ENCODE results near the gene FAM120A.

FAM120A gene

GRCh38 chr9:93532141-93532540, 80.7 kb downstream of the FAM120A start:
- TF ChIP-seq CTCF (IDR thresholded peaks at IDR 0.05; ENCODE audit: low read depth, low read length), result no peak
- H3K4me3 ChIP-seq (replicated peaks in 1 of 2; ENCODE audit: low read depth in 2 of 2, low read length in 2 of 2), result no peak overlapping the region
- no peak for DNase-seq (ENCODE audit: low read depth in 2 of 2)

- DNase-seq (ENCODE audit: low read depth in 2 of 2), result no peak
- no peak for TF ChIP-seq CTCF (IDR thresholded peaks at IDR 0.05; ENCODE audit: low read depth, low read length)
- no peak overlapping the region for H3K4me3 ChIP-seq (replicated peaks in 1 of 2; ENCODE audit: low read depth in 2 of 2, low read length in 2 of 2)
Observed at GRCh38 chr9:93533863-93534262, 82.4 kb downstream of the FAM120A start.

- no peak overlapping the region for H3K4me3 ChIP-seq (replicated peaks in 1 of 2; ENCODE audit: low read depth in 2 of 2, low read length in 2 of 2)
- DNase-seq (ENCODE audit: low read depth in 2 of 2), result no peak
- TF ChIP-seq CTCF (IDR thresholded peaks at IDR 0.05; ENCODE audit: low read depth, low read length), result no peak
Observed at GRCh38 chr9:93536167-93536566, 84.7 kb downstream of the FAM120A start.

- TF ChIP-seq CTCF (IDR thresholded peaks at IDR 0.05; ENCODE audit: low read depth, low read length), result no peak
- no peak overlapping the region for H3K4me3 ChIP-seq (replicated peaks in 1 of 2; ENCODE audit: low read depth in 2 of 2, low read length in 2 of 2)
- no peak for DNase-seq (ENCODE audit: low read depth in 2 of 2)
Observed at GRCh38 chr9:93536874-93537273, 85.4 kb downstream of the FAM120A start.

- DNase-seq (ENCODE audit: low read depth in 2 of 2), result no peak
- TF ChIP-seq CTCF (IDR thresholded peaks at IDR 0.05; ENCODE audit: low read depth, low read length), result no peak
- H3K4me3 ChIP-seq (replicated peaks in 1 of 2; ENCODE audit: low read depth in 2 of 2, low read length in 2 of 2), result no peak overlapping the region
Observed at GRCh38 chr9:93540305-93540704, 88.8 kb downstream of the FAM120A start.

GRCh38 chr9:93541005-93541404, 89.5 kb downstream of the FAM120A start:
- no peak for DNase-seq (ENCODE audit: low read depth in 2 of 2)
- no peak overlapping the region for H3K4me3 ChIP-seq (replicated peaks in 1 of 2; ENCODE audit: low read depth in 2 of 2, low read length in 2 of 2)
- no peak for TF ChIP-seq CTCF (IDR thresholded peaks at IDR 0.05; ENCODE audit: low read depth, low read length)

- H3K4me3 ChIP-seq (replicated peaks in 1 of 2; ENCODE audit: low read depth in 2 of 2, low read length in 2 of 2), result no peak overlapping the region
- peak in 1 of 2 donors; percentile 10 for DNase-seq (ENCODE audit: low read depth in 2 of 2)
- TF ChIP-seq CTCF (IDR thresholded peaks at IDR 0.05; ENCODE audit: low read depth, low read length), result no peak
Observed at GRCh38 chr9:93541581-93542349, 90.3 kb downstream of the FAM120A start.

All from cardiac fibroblast (primary cell).